Measurements from ENCODE around the gene SOD2. TPM values are rescaled to one million over a fixed set of nuclear protein-coding genes. Genes with fewer than 3 reads are reported as not detected.

SOD2 gene
- polyA plus RNA-seq, 3 donors: 447 to 746 (median 569) TPM

DNA sequence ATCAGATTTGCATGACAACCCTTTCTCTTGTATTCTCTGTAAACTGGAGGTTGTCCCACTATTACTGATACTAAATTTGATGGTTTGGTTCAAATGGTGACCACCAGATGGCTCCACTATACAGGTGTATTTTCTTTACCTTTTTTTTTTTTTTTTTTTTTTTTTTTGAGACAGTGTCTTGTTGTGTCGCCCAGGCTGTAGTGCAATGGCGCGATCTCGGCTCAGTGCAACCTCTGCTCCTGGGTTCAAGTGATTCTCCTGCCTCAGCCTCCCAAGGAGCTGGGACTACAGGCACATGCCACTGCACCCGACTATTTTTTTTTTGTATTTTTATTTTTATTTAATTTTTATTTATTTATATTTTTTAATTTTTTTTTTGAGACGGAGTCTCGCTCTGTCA is 27.7 kb upstream of the SOD2 start:
- H3K4me1 Mint-ChIP-seq: peaks cover 22% of the 10 kb centered on the region
- peaks cover 5 to 21% of the 10 kb centered on the region in 2 donors for H3K36me3 Mint-ChIP-seq
- Histone ChIP-seq H3K4me2 (replicated peaks; ENCODE audit: extremely low read depth, low read length, poor library complexity, severe bottlenecking) (no peak overlapping the region), H3K36me3 (replicated peaks in 1 of 2; ENCODE audit: control insufficient read depth in 1 of 2, insufficient read depth in 2 of 2, low read length in 2 of 2) (no peaks in the 10 kb centered on the region), H3K27me3 (ENCODE audit: control insufficient read depth in 2 of 2, insufficient read depth in 2 of 2, low read length in 2 of 2) (no peaks in the 10 kb centered on the region), H3K4me1 (ENCODE audit: control insufficient read depth in 1 of 2, insufficient read depth in 2 of 2, low read length in 2 of 2) (peaks cover 16 to 18% of the 10 kb centered on the region in 2 donors), H3K9me3 (replicated peaks in 1 of 2; ENCODE audit: control insufficient read depth in 1 of 2, insufficient read depth in 1 of 2, low read length in 2 of 2) (no peaks in the 10 kb centered on the region), H3K79me2 (ENCODE audit: insufficient read depth, low read length) (peaks cover 59% of the 10 kb centered on the region), H3K27ac (ENCODE audit: low read depth in 1 of 2, low read length in 2 of 2) (no peak overlapping the region), H4K20me1 (ENCODE audit: insufficient read depth, low read length) (peaks cover 10% of the 10 kb centered on the region), H3K9ac (ENCODE audit: insufficient read depth, low read length, poor library complexity, severe bottlenecking) (no peak overlapping the region), H2AFZ (ENCODE audit: insufficient read depth, low read depth, low read length, poor library complexity, severe bottlenecking) (no peak overlapping the region), H3K4me3 (replicated peaks in 1 of 3; ENCODE audit: low read depth in 2 of 3, low read length in 3 of 3) (no peak overlapping the region)
- DNase-seq: peak in 1 of 3 donors; percentile 27
- TF ChIP-seq, protein P1, sequence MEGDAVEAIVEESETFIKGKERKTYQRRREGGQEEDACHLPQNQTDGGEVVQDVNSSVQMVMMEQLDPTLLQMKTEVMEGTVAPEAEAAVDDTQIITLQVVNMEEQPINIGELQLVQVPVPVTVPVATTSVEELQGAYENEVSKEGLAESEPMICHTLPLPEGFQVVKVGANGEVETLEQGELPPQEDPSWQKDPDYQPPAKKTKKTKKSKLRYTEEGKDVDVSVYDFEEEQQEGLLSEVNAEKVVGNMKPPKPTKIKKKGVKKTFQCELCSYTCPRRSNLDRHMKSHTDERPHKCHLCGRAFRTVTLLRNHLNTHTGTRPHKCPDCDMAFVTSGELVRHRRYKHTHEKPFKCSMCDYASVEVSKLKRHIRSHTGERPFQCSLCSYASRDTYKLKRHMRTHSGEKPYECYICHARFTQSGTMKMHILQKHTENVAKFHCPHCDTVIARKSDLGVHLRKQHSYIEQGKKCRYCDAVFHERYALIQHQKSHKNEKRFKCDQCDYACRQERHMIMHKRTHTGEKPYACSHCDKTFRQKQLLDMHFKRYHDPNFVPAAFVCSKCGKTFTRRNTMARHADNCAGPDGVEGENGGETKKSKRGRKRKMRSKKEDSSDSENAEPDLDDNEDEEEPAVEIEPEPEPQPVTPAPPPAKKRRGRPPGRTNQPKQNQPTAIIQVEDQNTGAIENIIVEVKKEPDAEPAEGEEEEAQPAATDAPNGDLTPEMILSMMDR (IDR thresholded peaks at IDR 0.05): peak; percentile 55
- intact Hi-C loops (cut with micrococcal nuclease): loop anchor here in 1 of 2 donors (10.0 kb wide), 1 partner anchor 264 kb away; no protein-coding TSS in a partner anchor
- H3K9me3 Mint-ChIP-seq: peaks cover 0 to 2% (median 0%) of the 10 kb centered on the region in 7 donors
- H3K27ac Mint-ChIP-seq: no peak overlapping the region
- H3K4me3 Mint-ChIP-seq: no peak overlapping the region
- WGBS (ENCODE audit: insufficient coverage): 100% methylated on average over 1 of the region's 7 CpGs
- H3K27me3 Mint-ChIP-seq (ENCODE audit: low read depth in 3 of 3): no peaks in the 10 kb centered on the region

DNA sequence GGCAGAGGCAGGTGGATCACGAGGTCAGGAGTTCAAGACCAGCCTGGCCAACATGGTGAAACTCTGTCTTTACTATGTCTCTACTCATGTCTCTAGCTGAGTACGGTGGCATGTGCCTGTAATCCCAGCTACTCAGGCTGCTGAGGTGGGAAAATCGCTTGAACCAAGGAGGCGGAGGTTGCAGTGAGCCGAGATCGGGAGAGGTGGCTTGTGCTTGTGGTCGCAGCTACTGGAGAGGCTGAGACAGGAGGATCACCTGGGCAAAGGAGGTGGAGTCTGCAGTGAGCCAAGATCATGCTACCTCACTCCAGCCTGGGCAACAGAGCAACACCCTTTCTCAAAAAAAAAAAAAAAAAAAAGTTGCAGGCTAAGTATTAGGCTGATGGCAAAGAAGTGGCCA is 26.2 kb upstream of the SOD2 start:
- intact Hi-C loops (cut with micrococcal nuclease): no loop called here
- H3K9me3 Mint-ChIP-seq: peaks cover 0 to 2% (median 0%) of the 10 kb centered on the region in 7 donors
- Histone ChIP-seq H3K4me2 (replicated peaks; ENCODE audit: extremely low read depth, low read length, poor library complexity, severe bottlenecking) (no peak overlapping the region), H3K27me3 (ENCODE audit: control insufficient read depth in 2 of 2, insufficient read depth in 2 of 2, low read length in 2 of 2) (no peaks in the 10 kb centered on the region), H3K36me3 (replicated peaks in 1 of 2; ENCODE audit: control insufficient read depth in 1 of 2, insufficient read depth in 2 of 2, low read length in 2 of 2) (no peaks in the 10 kb centered on the region), H3K9me3 (replicated peaks in 1 of 2; ENCODE audit: control insufficient read depth in 1 of 2, insufficient read depth in 1 of 2, low read length in 2 of 2) (no peaks in the 10 kb centered on the region), H3K4me3 (replicated peaks in 1 of 3; ENCODE audit: low read depth in 2 of 3, low read length in 3 of 3) (no peak overlapping the region), H3K27ac (ENCODE audit: low read depth in 1 of 2, low read length in 2 of 2) (no peak overlapping the region), H3K79me2 (ENCODE audit: insufficient read depth, low read length) (peaks cover 47% of the 10 kb centered on the region), H2AFZ (ENCODE audit: insufficient read depth, low read depth, low read length, poor library complexity, severe bottlenecking) (no peak overlapping the region), H3K9ac (ENCODE audit: insufficient read depth, low read length, poor library complexity, severe bottlenecking) (no peak overlapping the region), H4K20me1 (ENCODE audit: insufficient read depth, low read length) (peaks cover 10% of the 10 kb centered on the region), H3K4me1 (ENCODE audit: control insufficient read depth in 1 of 2, insufficient read depth in 2 of 2, low read length in 2 of 2) (peaks cover 30 to 31% of the 10 kb centered on the region in 2 donors)
- 100% methylated on average over 2 of the region's 7 CpGs for WGBS (ENCODE audit: insufficient coverage)
- no peak overlapping the region for H3K4me3 Mint-ChIP-seq
- peak overlapping the region in 5 of 7 donors; percentile 19 to 82 (median 72) for H3K27ac Mint-ChIP-seq
- peaks cover 20% of the 10 kb centered on the region for H3K4me1 Mint-ChIP-seq
- TF ChIP-seq, protein P1 (IDR thresholded peaks at IDR 0.05): no peak
- no peak for DNase-seq
- H3K27me3 Mint-ChIP-seq (ENCODE audit: low read depth in 3 of 3): no peaks in the 10 kb centered on the region
- peaks cover 8 to 13% of the 10 kb centered on the region in 2 donors for H3K36me3 Mint-ChIP-seq
